Measurements from ENCODE around the gene LONP2. TPM values are rescaled to one million over a fixed set of nuclear protein-coding genes. Genes with fewer than 3 reads are reported as not detected.
A peak's percentile ranks its signal among the peaks of the same experiment; 100 is the strongest.

The LONP2 gene
- total and polyA plus RNA-seq, 4 donors, result 30.0 to 304 (median 52.8) TPM

DNA sequence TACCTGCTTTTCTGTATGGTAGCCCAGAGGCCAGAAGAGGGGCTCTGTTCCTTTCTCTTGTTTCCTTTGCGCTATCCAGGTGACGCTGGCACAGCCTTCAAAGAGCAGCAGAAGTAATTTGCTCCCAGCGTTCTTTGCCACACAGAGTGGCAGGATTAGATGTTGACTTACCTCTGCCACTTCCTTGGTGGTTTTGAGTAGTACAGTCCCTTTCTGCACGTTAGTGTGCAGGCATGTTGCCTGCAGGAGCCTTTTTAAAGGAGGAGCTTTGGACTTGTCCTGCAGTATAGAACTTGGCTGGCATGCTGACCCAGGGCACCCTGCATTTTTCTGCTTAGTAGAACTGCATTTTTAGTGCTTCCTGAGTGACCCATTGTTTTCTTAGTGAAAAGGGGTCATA lies 3.2 kb downstream of the LONP2 start, which contains the start of gene ABCC11:
Gene ABCC11, minus strand, starts transcription at position 229 of the 400 bp plus-strand sequence. CDS start 15,618 bp downstream, outside the sequence.
- Histone ChIP-seq H3K9me3 (ENCODE audit: control insufficient read depth in 4 of 4, low read length in 3 of 4) (no peaks in the 10 kb centered on the region), H3K36me3 (ENCODE audit: control insufficient read depth in 4 of 4, insufficient read depth in 3 of 4, low read depth in 1 of 4, low read length in 3 of 4) (peaks cover 0 to 2% (median under 1%) of the 10 kb centered on the region in 4 donors), H3K27me3 (ENCODE audit: control insufficient read depth in 4 of 4, insufficient read depth in 4 of 4, low read length in 3 of 4) (no peaks in the 10 kb centered on the region), H3K27ac (ENCODE audit: low read depth in 1 of 2, low read length in 2 of 2) (peak within 1 kb of the TSS; percentile 95 to 98), H3K4me3 (ENCODE audit: low read depth in 1 of 3, low read length in 3 of 3) (peak within 1 kb of the TSS; percentile 87 to 91 (median 88)), H3K9ac (ENCODE audit: low read depth in 1 of 2, low read length in 2 of 2) (peak within 1 kb of the TSS; percentile 97 to 100), H3K4me1 (ENCODE audit: control insufficient read depth in 4 of 4, insufficient read depth in 4 of 4, low read length in 3 of 4) (peaks cover 2 to 36% (median 27%) of the 10 kb centered on the region in 4 donors)
- no peak for DNase-seq (ENCODE audit: low spot score)
- WGBS, result 19% methylated on average over 4 of the region's 4 CpGs
- TF ChIP-seq, protein P1, sequence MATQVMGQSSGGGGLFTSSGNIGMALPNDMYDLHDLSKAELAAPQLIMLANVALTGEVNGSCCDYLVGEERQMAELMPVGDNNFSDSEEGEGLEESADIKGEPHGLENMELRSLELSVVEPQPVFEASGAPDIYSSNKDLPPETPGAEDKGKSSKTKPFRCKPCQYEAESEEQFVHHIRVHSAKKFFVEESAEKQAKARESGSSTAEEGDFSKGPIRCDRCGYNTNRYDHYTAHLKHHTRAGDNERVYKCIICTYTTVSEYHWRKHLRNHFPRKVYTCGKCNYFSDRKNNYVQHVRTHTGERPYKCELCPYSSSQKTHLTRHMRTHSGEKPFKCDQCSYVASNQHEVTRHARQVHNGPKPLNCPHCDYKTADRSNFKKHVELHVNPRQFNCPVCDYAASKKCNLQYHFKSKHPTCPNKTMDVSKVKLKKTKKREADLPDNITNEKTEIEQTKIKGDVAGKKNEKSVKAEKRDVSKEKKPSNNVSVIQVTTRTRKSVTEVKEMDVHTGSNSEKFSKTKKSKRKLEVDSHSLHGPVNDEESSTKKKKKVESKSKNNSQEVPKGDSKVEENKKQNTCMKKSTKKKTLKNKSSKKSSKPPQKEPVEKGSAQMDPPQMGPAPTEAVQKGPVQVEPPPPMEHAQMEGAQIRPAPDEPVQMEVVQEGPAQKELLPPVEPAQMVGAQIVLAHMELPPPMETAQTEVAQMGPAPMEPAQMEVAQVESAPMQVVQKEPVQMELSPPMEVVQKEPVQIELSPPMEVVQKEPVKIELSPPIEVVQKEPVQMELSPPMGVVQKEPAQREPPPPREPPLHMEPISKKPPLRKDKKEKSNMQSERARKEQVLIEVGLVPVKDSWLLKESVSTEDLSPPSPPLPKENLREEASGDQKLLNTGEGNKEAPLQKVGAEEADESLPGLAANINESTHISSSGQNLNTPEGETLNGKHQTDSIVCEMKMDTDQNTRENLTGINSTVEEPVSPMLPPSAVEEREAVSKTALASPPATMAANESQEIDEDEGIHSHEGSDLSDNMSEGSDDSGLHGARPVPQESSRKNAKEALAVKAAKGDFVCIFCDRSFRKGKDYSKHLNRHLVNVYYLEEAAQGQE (IDR thresholded peaks at IDR 0.05), result no peak
- TF ChIP-seq EGR1 (IDR thresholded peaks at IDR 0.05; ENCODE audit: low read depth in 2 of 2), result no peak
- TF ChIP-seq, protein P2, sequence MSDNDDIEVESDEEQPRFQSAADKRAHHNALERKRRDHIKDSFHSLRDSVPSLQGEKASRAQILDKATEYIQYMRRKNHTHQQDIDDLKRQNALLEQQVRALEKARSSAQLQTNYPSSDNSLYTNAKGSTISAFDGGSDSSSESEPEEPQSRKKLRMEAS (IDR thresholded peaks at IDR 0.05), result no peak
- TF ChIP-seq, protein P3, sequence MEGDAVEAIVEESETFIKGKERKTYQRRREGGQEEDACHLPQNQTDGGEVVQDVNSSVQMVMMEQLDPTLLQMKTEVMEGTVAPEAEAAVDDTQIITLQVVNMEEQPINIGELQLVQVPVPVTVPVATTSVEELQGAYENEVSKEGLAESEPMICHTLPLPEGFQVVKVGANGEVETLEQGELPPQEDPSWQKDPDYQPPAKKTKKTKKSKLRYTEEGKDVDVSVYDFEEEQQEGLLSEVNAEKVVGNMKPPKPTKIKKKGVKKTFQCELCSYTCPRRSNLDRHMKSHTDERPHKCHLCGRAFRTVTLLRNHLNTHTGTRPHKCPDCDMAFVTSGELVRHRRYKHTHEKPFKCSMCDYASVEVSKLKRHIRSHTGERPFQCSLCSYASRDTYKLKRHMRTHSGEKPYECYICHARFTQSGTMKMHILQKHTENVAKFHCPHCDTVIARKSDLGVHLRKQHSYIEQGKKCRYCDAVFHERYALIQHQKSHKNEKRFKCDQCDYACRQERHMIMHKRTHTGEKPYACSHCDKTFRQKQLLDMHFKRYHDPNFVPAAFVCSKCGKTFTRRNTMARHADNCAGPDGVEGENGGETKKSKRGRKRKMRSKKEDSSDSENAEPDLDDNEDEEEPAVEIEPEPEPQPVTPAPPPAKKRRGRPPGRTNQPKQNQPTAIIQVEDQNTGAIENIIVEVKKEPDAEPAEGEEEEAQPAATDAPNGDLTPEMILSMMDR (IDR thresholded peaks at IDR 0.05; ENCODE audit: low read depth, low read length, missing input control), result no peak
- no peak for TF ChIP-seq TAF1 (conservative IDR thresholded peaks at IDR 0.05)
- no peak for TF ChIP-seq HNF4A (conservative IDR thresholded peaks at IDR 0.05)
- no peak for TF ChIP-seq YY1 (IDR thresholded peaks at IDR 0.05)
- TF ChIP-seq FOXA2 (IDR thresholded peaks at IDR 0.05), result no peak
- TF ChIP-seq, protein P4, sequence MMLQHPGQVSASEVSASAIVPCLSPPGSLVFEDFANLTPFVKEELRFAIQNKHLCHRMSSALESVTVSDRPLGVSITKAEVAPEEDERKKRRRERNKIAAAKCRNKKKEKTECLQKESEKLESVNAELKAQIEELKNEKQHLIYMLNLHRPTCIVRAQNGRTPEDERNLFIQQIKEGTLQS (IDR thresholded peaks at IDR 0.05), result no peak

DNA sequence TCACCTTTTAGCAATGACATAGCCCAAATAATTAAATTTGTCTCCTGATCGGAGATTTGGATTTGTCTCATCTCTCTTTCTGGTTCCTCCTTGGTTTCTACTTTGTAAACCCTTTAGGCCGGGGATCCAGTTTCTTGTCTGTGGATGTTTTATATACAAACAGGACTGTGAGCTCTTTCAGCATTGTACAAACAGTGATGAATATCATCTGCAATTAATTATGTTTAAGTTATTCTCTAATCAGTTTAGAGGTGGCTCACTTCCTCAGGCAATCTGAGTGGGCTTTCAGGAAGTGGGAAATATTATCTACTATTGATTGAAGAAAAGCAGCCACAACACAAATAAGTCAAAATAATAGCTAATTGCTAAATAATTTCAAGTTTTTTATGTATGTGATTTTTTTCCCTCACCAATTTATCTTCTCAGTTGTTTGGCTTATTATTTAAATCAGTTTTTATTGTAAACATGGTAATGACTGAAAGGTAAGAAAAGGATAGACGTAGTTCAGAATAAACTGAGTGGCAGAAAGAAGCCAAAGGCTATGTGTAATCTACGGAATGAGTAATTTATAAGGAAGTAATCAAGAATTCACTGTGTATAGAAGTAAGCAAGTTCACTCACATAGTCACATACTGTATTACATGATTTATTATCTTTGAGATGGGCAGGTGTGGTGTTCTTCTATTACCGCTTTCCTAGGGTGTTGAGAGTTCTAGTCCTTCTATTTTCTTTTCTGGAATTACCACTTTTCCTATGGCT lies 6.6 kb downstream of the LONP2 start:
- Histone ChIP-seq H3K9ac (ENCODE audit: low read depth in 1 of 2, low read length in 2 of 2) (no peak overlapping the region), H3K4me3 (ENCODE audit: low read depth in 1 of 3, low read length in 3 of 3) (no peak overlapping the region), H3K27me3 (ENCODE audit: control insufficient read depth in 4 of 4, insufficient read depth in 4 of 4, low read length in 3 of 4) (no peaks in the 10 kb centered on the region), H3K9me3 (ENCODE audit: control insufficient read depth in 4 of 4, low read length in 3 of 4) (no peaks in the 10 kb centered on the region), H3K4me1 (ENCODE audit: control insufficient read depth in 4 of 4, insufficient read depth in 4 of 4, low read length in 3 of 4) (peaks cover 2 to 30% (median 28%) of the 10 kb centered on the region in 4 donors), H3K36me3 (ENCODE audit: control insufficient read depth in 4 of 4, insufficient read depth in 3 of 4, low read depth in 1 of 4, low read length in 3 of 4) (peaks cover 3 to 18% (median 14%) of the 10 kb centered on the region in 4 donors), H3K27ac (ENCODE audit: low read depth in 1 of 2, low read length in 2 of 2) (peak overlapping the region in 1 of 2 donors; percentile 52)
- WGBS, result 72% methylated on average over 5 of the region's 5 CpGs
- no peak for DNase-seq (ENCODE audit: low spot score)
- TF ChIP-seq, protein P3 (IDR thresholded peaks at IDR 0.05; ENCODE audit: low read depth, low read length, missing input control), result no peak
- TF ChIP-seq NR2F2 (IDR thresholded peaks at IDR 0.05), result no peak
- TF ChIP-seq JUND (IDR thresholded peaks at IDR 0.05), result no peak
- TF ChIP-seq, protein P4 (IDR thresholded peaks at IDR 0.05), result no peak
- TF ChIP-seq TAF1 (conservative IDR thresholded peaks at IDR 0.05), result no peak
- no peak for TF ChIP-seq RXRA (IDR thresholded peaks at IDR 0.05)
- TF ChIP-seq, protein P1 (IDR thresholded peaks at IDR 0.05), result no peak
- TF ChIP-seq HNF4A (conservative IDR thresholded peaks at IDR 0.05), result no peak
- no peak for TF ChIP-seq RAD21 (IDR thresholded peaks at IDR 0.05)
- TF ChIP-seq HNF4G (IDR thresholded peaks at IDR 0.05), result no peak
- TF ChIP-seq, protein P5, sequence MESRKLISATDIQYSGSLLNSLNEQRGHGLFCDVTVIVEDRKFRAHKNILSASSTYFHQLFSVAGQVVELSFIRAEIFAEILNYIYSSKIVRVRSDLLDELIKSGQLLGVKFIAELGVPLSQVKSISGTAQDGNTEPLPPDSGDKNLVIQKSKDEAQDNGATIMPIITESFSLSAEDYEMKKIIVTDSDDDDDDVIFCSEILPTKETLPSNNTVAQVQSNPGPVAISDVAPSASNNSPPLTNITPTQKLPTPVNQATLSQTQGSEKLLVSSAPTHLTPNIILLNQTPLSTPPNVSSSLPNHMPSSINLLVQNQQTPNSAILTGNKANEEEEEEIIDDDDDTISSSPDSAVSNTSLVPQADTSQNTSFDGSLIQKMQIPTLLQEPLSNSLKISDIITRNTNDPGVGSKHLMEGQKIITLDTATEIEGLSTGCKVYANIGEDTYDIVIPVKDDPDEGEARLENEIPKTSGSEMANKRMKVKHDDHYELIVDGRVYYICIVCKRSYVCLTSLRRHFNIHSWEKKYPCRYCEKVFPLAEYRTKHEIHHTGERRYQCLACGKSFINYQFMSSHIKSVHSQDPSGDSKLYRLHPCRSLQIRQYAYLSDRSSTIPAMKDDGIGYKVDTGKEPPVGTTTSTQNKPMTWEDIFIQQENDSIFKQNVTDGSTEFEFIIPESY (IDR thresholded peaks at IDR 0.05), result no peak
- no peak for TF ChIP-seq FOXA2 (IDR thresholded peaks at IDR 0.05)
